ENCODE data around the gene CHAF1A. TPM values are rescaled to one million over a fixed set of nuclear protein-coding genes. Genes with fewer than 3 reads are reported as not detected.
A peak's percentile ranks its signal among the peaks of the same experiment; 100 is the strongest.

Gene CHAF1A
- total RNA-seq, 1 experiment from 2014 or later = 161 TPM

- TF ChIP-seq SMAD3 (CRISPR knock-in tag; IDR thresholded peaks at IDR 0.05; ENCODE audit: borderline replicate concordance) (no peak), NR3C1 (CRISPR knock-in tag; conservative IDR thresholded peaks at IDR 0.05; ENCODE audit: low read depth) (peak; percentile 94), ELF4 (CRISPR knock-in tag; IDR thresholded peaks at IDR 0.05; ENCODE audit: low read depth) (no peak), FOXP1 (CRISPR knock-in tag; IDR thresholded peaks at IDR 0.05; ENCODE audit: borderline replicate concordance) (peak; percentile 46; the same call in 1 of the 2 replicates), GABPB1 (CRISPR knock-in tag; IDR thresholded peaks at IDR 0.05) (peak; percentile 47; the same call in 1 of the 2 replicates), FOXK1 (CRISPR knock-in tag; IDR thresholded peaks at IDR 0.05) (peak; percentile 80), CREM (CRISPR knock-in tag; IDR thresholded peaks at IDR 0.05) (0 out of 2 replicates have a peak, but pooled peaks have one; percentile 71), JAZF1 (CRISPR knock-in tag; IDR thresholded peaks at IDR 0.05) (no peak), HMGA2 (CRISPR knock-in tag; IDR thresholded peaks at IDR 0.05) (no peak), NFE2L1 (CRISPR knock-in tag; IDR thresholded peaks at IDR 0.05) (no peak), ESRRA (CRISPR knock-in tag; IDR thresholded peaks at IDR 0.05; ENCODE audit: borderline replicate concordance) (no peak), PRDM15 (CRISPR knock-in tag; IDR thresholded peaks at IDR 0.05) (no peak), ZNF317 (CRISPR knock-in tag; IDR thresholded peaks at IDR 0.05; ENCODE audit: borderline replicate concordance, low read depth) (no peak), MYBL2 (CRISPR knock-in tag; IDR thresholded peaks at IDR 0.05) (0 out of 2 replicates have a peak, but pooled peaks have one; percentile 18), USF2 (CRISPR knock-in tag; IDR thresholded peaks at IDR 0.05) (peak; percentile 77), ATF2 (CRISPR knock-in tag; IDR thresholded peaks at IDR 0.05; ENCODE audit: borderline replicate concordance, low read depth) (no peak), OVOL2 (CRISPR knock-in tag; IDR thresholded peaks at IDR 0.05; ENCODE audit: borderline replicate concordance) (no peak), E2F5 (CRISPR knock-in tag; IDR thresholded peaks at IDR 0.05) (no peak), MAX (CRISPR knock-in tag; IDR thresholded peaks at IDR 0.05) (peak; percentile 54; the same call in 1 of the 2 replicates), SOX15 (CRISPR knock-in tag; IDR thresholded peaks at IDR 0.05) (no peak), MLX (CRISPR knock-in tag; IDR thresholded peaks at IDR 0.05) (no peak), ZNF423 (CRISPR knock-in tag; IDR thresholded peaks at IDR 0.05) (no peak), ZNF232 (CRISPR knock-in tag; IDR thresholded peaks at IDR 0.05) (no peak), NR2C2 (CRISPR knock-in tag; IDR thresholded peaks at IDR 0.05) (no peak), JUN (CRISPR knock-in tag; IDR thresholded peaks at IDR 0.05) (no peak), KAT7 (CRISPR knock-in tag; IDR thresholded peaks at IDR 0.05; ENCODE audit: borderline replicate concordance) (0 out of 2 replicates have a peak, but pooled peaks have one; percentile 38), NFATC4 (CRISPR knock-in tag; IDR thresholded peaks at IDR 0.05) (no peak), GTF2I (CRISPR knock-in tag; conservative IDR thresholded peaks at IDR 0.05) (no peak; the same call in 1 of the 2 replicates)
- TF ChIP-seq, protein P1, sequence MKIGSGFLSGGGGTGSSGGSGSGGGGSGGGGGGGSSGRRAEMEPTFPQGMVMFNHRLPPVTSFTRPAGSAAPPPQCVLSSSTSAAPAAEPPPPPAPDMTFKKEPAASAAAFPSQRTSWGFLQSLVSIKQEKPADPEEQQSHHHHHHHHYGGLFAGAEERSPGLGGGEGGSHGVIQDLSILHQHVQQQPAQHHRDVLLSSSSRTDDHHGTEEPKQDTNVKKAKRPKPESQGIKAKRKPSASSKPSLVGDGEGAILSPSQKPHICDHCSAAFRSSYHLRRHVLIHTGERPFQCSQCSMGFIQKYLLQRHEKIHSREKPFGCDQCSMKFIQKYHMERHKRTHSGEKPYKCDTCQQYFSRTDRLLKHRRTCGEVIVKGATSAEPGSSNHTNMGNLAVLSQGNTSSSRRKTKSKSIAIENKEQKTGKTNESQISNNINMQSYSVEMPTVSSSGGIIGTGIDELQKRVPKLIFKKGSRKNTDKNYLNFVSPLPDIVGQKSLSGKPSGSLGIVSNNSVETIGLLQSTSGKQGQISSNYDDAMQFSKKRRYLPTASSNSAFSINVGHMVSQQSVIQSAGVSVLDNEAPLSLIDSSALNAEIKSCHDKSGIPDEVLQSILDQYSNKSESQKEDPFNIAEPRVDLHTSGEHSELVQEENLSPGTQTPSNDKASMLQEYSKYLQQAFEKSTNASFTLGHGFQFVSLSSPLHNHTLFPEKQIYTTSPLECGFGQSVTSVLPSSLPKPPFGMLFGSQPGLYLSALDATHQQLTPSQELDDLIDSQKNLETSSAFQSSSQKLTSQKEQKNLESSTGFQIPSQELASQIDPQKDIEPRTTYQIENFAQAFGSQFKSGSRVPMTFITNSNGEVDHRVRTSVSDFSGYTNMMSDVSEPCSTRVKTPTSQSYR (CRISPR knock-in tag; IDR thresholded peaks at IDR 0.05) = no peak
Measured at GRCh38 chr19:4400135-4400936, 2.1 kb upstream of the CHAF1A start, which contains the start of gene SH3GL1 (continued).
